Caco-2 (cell line): Measurements from ENCODE around the gene LAPTM5. TPM values are rescaled to one million over a fixed set of nuclear protein-coding genes. Genes with fewer than 3 reads are reported as not detected.

ENCODE experiments used
- BruUV-seq: library from RNA; stranded (reverse); fragments of 400-500 nt; replicated peaks from 2 replicates; lab custom pipeline; 2021; lab: Mats Ljungman, UMichigan
- CTCF ChIA-PET: fragments of 300-600 bp; sonication (Branson Sonifier 250); formaldehyde crosslinking; loops from one replicate; lab custom pipeline; 2022; ENCODE audit warnings: antibody characterized with exemption; lab: Charles Lee
- POLR2A ChIA-PET: fragments of 300-600 bp; sonication (Branson Sonifier 250); formaldehyde crosslinking; loops from one replicate; lab custom pipeline; 2022; ENCODE audit warnings: antibody characterized with exemption; lab: Charles Lee
- DNase-seq, 2 experiments: peaks; one replicate each; pipeline versions ENCODE4 v3.0.0 to v3.0.0-alpha.2; 2020 to 2022
- H3K27me3 ChIP-seq: replicated peaks from 2 replicates; pipeline ENCODE4 v1.6.0; 2011; ENCODE audit warnings: low read length; ENCODE audit not compliant: control insufficient read depth, insufficient read depth
- H3K36me3 ChIP-seq: 2 replicates; pipeline ENCODE4 v1.5.1; 2011; ENCODE audit warnings: low read length; ENCODE audit not compliant: control insufficient read depth, insufficient read depth
- H3K4me1 ChIP-seq: fragments of 250-450 bp; sonication (Bioruptor Pico); 2 replicates; pipeline ENCODE4 v1.5.1; 2020; ENCODE audit warnings: mild to moderate bottlenecking
- H3K4me3 ChIP-seq: 2 replicates; pipeline ENCODE4 v1.5.1; 2011; ENCODE audit warnings: low read depth, mild to moderate bottlenecking, control low read depth, low read length
- H3K9me3 ChIP-seq: fragments of 250-450 bp; sonication (Bioruptor Pico); 2 replicates; pipeline ENCODE4 v1.5.1; 2020; ENCODE audit warnings: mild to moderate bottlenecking, moderate library complexity
- H3K27ac Mint-ChIP-seq: one replicate; pipeline ENCODE4 v1.8.0; 2022; ENCODE audit warnings: mixed read lengths; ENCODE audit not compliant: unreplicated experiment
- H3K27me3 Mint-ChIP-seq: one replicate; pipeline ENCODE4 v1.8.0; 2022; ENCODE audit warnings: mixed read lengths; ENCODE audit not compliant: insufficient read depth, unreplicated experiment
- H3K36me3 Mint-ChIP-seq: one replicate; pipeline ENCODE4 v1.8.0; 2022; ENCODE audit warnings: mild to moderate bottlenecking, mixed read lengths; ENCODE audit not compliant: insufficient read depth, unreplicated experiment
- H3K4me1 Mint-ChIP-seq: one replicate; pipeline ENCODE4 v1.8.0; 2022; ENCODE audit warnings: low read depth, mixed read lengths; ENCODE audit not compliant: unreplicated experiment
- H3K4me3 Mint-ChIP-seq: one replicate; pipeline ENCODE4 v1.8.0; 2022; ENCODE audit warnings: mild to moderate bottlenecking, moderate library complexity, mixed read lengths; ENCODE audit not compliant: unreplicated experiment
- H3K9me3 Mint-ChIP-seq: one replicate; pipeline ENCODE4 v1.8.0; 2022; ENCODE audit warnings: mixed read lengths; ENCODE audit not compliant: unreplicated experiment
- intact Hi-C: fragments of 100-400 bp; cut with micrococcal nuclease; formaldehyde crosslinking; loops from one replicate; pipeline ENCODE4 v1.10.0; 2022; ENCODE audit not compliant: unreplicated experiment
- total RNA-seq: library from RNA; stranded (reverse); gene quantifications from 2 replicates; pipeline ENCODE4 v1.2.3, GENCODE V29; 2022
- TF ChIP-seq, protein P1 (sequence below), 2 experiments: fragments of 200-600 bp in 1 of 2; IDR thresholded peaks; 1 replicate in 1 of 2; 2 replicates in 1 of 2; pipeline versions ENCODE4 v1.5.1 to v1.8.0; 2011 to 2022; ENCODE audit warnings: antibody characterized with exemption in 1 of 2, control low read depth in 1 of 2, inconsistent platforms in 1 of 2, low read depth in 1 of 2, low read length in 1 of 2, mild to moderate bottlenecking in 1 of 2, moderate library complexity in 1 of 2; ENCODE audit not compliant: insufficient read depth in 1 of 2, severe bottlenecking in 1 of 2, unreplicated experiment in 1 of 2

LAPTM5 gene
- total RNA-seq, 1 experiment from 2014 or later, result not detected

DNA sequence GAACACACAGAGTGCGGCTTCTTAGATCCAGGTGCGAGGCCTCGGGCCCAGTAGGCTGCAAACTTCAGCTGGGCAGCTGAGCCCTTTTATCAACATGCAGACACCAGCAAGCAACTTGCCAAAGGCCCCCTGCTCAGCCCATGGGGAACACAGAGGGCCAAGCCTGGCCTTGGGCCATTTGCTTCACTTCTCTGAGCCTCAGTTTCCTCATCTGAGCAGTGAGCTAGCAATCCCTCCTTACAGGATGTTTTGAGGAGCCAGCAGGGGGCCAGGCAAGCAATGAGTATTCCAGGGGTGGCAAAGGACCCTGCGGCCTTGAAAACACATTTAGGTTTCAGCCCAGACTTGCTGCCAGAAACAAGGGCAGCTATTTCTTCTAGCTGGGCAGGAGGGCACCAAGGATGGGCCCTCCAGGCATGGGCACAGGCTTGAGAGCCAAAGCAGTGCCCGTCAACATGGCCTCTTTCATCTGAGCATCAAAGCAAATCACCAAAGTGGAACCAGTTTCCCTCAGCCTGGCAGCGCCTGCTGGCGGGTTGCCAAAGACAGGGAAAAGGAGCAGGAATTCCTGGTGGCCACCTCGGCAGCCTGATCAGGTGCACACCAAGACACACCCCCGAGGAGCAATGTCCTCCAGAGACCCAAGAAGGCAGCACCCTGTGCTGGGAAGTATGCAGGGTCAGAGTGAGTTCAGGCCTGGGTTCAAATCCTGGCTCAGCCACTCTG is 35.6 kb downstream of the LAPTM5 start:
- Histone ChIP-seq H3K9me3 (no peaks in the 10 kb centered on the region), H3K36me3 (no peaks in the 10 kb centered on the region), H3K27me3 (no peaks in the 10 kb centered on the region), H3K4me1 (no peaks in the 10 kb centered on the region), H3K4me3 (no peak overlapping the region)
- Mint-ChIP-seq H3K4me1 (no peaks in the 10 kb centered on the region), H3K9me3 (no peaks in the 10 kb centered on the region), H3K27ac (no peak overlapping the region), H3K4me3 (no peak overlapping the region), H3K36me3 (peaks cover 8% of the 10 kb centered on the region), H3K27me3 (no peaks in the 10 kb centered on the region)
- BruUV-seq, result no TSS peak
- CTCF ChIA-PET, result interaction anchor here (1.1 kb wide), 1 partner anchor 58 kb away, joined by 6 read pairs; no protein-coding TSS in a partner anchor
- no peak for DNase-seq
- intact Hi-C loops, result no loop called here
- TF ChIP-seq, protein P1, sequence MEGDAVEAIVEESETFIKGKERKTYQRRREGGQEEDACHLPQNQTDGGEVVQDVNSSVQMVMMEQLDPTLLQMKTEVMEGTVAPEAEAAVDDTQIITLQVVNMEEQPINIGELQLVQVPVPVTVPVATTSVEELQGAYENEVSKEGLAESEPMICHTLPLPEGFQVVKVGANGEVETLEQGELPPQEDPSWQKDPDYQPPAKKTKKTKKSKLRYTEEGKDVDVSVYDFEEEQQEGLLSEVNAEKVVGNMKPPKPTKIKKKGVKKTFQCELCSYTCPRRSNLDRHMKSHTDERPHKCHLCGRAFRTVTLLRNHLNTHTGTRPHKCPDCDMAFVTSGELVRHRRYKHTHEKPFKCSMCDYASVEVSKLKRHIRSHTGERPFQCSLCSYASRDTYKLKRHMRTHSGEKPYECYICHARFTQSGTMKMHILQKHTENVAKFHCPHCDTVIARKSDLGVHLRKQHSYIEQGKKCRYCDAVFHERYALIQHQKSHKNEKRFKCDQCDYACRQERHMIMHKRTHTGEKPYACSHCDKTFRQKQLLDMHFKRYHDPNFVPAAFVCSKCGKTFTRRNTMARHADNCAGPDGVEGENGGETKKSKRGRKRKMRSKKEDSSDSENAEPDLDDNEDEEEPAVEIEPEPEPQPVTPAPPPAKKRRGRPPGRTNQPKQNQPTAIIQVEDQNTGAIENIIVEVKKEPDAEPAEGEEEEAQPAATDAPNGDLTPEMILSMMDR (IDR thresholded peaks at IDR 0.05; ENCODE audit: insufficient read depth in 1 of 2, low read depth in 1 of 2, low read length in 1 of 2, severe bottlenecking in 1 of 2, unreplicated experiment in 1 of 2), result no peak
- POLR2A ChIA-PET, result no interaction called here

DNA sequence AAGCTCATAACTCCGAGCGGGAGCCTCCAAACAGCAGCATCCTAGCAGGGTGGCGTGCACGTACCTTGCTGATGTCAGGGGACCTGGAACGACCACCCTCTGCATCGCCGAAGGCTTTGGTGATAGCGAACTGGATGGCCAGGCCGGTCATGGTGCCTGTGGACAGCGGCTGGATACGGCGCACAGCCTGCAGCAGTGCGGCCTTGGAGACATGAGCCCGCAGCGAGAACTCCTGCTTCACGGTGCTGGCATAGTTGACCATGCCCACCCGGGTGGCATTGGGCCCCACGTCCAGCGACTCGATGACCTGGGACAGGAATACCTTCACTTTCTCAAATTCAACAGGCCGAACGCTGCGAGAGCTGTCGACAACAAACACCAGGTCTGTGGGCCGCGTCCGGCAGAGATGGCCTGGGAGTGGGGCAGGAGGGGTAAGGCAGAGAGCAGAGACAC is 36.2 kb downstream of the LAPTM5 start:
- ChIA-PET CTCF (interaction anchor here (1.1 kb wide), 1 partner anchor 59 kb away, joined by 6 read pairs; no protein-coding TSS in a partner anchor), POLR2A (no interaction called here)
- H3K4me1 Mint-ChIP-seq, result no peaks in the 10 kb centered on the region
- no peak for DNase-seq
- TF ChIP-seq, protein P1 (IDR thresholded peaks at IDR 0.05; ENCODE audit: insufficient read depth in 1 of 2, low read depth in 1 of 2, low read length in 1 of 2, severe bottlenecking in 1 of 2, unreplicated experiment in 1 of 2), result no peak
- Histone ChIP-seq H3K4me1 (no peaks in the 10 kb centered on the region), H3K36me3 (no peaks in the 10 kb centered on the region), H3K4me3 (no peak overlapping the region), H3K27me3 (no peaks in the 10 kb centered on the region), H3K9me3 (no peaks in the 10 kb centered on the region)
- H3K27me3 Mint-ChIP-seq, result no peaks in the 10 kb centered on the region
- no peak overlapping the region for H3K27ac Mint-ChIP-seq
- peaks cover 8% of the 10 kb centered on the region for H3K36me3 Mint-ChIP-seq
- no TSS peak for BruUV-seq
- H3K4me3 Mint-ChIP-seq, result no peak overlapping the region
- H3K9me3 Mint-ChIP-seq, result no peaks in the 10 kb centered on the region
- intact Hi-C loops, result no loop called here

DNA sequence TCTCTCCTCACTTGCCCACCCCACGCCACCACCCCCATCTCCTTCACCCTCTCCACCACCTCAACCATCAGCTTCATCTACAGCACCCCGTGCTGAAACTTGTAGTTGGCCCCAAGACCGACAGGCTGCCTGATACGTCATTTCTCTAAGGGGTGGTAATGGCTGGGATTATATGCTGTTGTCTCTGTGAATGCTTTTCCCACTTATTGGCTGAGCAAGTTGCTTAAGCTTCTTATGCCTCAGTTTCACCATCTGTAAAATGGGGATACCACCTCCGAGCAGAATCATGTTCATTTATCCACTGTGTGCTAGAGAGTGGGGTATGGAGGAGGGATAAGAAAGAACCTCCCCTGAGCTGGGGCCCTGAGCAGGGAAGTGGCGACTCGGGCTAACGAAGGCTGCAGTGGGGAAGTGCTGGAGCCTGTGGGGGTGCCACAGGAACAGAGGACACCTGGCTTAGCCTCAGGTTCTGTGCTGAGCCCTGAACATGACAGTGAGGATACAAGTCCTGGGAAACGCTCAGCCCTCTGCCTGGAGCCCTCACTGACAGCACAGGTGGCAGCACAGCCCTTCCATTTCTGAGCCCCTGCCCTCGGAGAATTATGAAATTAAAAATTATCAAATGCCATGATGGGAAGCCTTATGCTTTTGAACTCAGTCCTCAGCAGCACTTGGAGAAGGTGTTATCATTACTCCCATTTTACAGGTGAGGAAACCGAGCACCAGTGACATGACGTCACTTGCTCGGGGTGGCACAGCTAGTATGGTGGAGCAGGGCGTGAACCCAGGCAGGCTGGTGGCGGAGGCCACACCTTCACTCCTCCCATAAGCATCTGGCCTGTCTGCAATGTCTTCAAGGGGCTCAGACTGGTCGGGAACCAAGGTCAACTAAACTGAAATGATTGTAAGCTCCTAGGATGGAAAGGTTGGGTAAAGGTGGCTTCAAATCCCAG is 37.0 kb downstream of the LAPTM5 start:
- H3K27me3 Mint-ChIP-seq, result no peaks in the 10 kb centered on the region
- no peaks in the 10 kb centered on the region for H3K9me3 ChIP-seq
- H3K4me3 Mint-ChIP-seq, result no peak overlapping the region
- TF ChIP-seq, protein P1 (IDR thresholded peaks at IDR 0.05; ENCODE audit: insufficient read depth in 1 of 2, low read depth in 1 of 2, low read length in 1 of 2, severe bottlenecking in 1 of 2, unreplicated experiment in 1 of 2), result no peak
- no peaks in the 10 kb centered on the region for H3K4me1 Mint-ChIP-seq
- no peaks in the 10 kb centered on the region for H3K4me1 ChIP-seq
- DNase-seq, result no peak
- no peaks in the 10 kb centered on the region for H3K9me3 Mint-ChIP-seq
- no peaks in the 10 kb centered on the region for H3K27me3 ChIP-seq
- intact Hi-C loops, result no loop called here
- H3K27ac Mint-ChIP-seq, result no peak overlapping the region
- ChIA-PET POLR2A (no interaction called here), CTCF (interaction anchor here (0.6 to 2.4 kb wide), 4 partner anchors 23 to 190 kb away, joined by 3 to 96 read pairs (median 11); no protein-coding TSS in a partner anchor)
- no peak overlapping the region for H3K4me3 ChIP-seq
- BruUV-seq, result no TSS peak
- H3K36me3 Mint-ChIP-seq, result peaks cover 8% of the 10 kb centered on the region
- no peaks in the 10 kb centered on the region for H3K36me3 ChIP-seq
